Cardiac muscle cell (in vitro differentiated cells and primary cell): ENCODE data around the gene LHX4. TPM values are rescaled to one million over a fixed set of nuclear protein-coding genes. Genes with fewer than 3 reads are reported as not detected.

Source experiments
- DNase-seq, 2 donors: peaks; one replicate each; pipeline versions ENCODE4 v3.0.0 to v3.0.0-alpha.2; 2010 to 2017; ENCODE audit warnings: low read depth in 1 of 2, low spot score in 1 of 2
- H3K27ac ChIP-seq: fragments of 200-600 bp; sonication (generic); 2 replicates; pipeline ENCODE4 v1.5.1; 2016
- H3K27me3 ChIP-seq: fragments of 200-600 bp; sonication (generic); 2 replicates; pipeline ENCODE4 v1.6.0; 2016; ENCODE audit warnings: control low read depth
- H3K36me3 ChIP-seq: fragments of 200-600 bp; sonication (generic); 2 replicates; pipeline ENCODE4 v1.5.1; 2016; ENCODE audit warnings: control low read depth
- H3K4me1 ChIP-seq: fragments of 200-600 bp; sonication (generic); 2 replicates; pipeline ENCODE4 v1.8.1; 2017; ENCODE audit warnings: low read depth, mild to moderate bottlenecking, mixed run types
- H3K4me3 ChIP-seq: fragments of 200-600 bp; sonication (generic); 2 replicates; pipeline ENCODE4 v1.5.1; 2016; ENCODE audit warnings: mild to moderate bottlenecking
- H3K9me3 ChIP-seq: fragments of 200-600 bp; sonication (generic); 2 replicates; pipeline ENCODE4 v1.5.1; 2017; ENCODE audit warnings: low read depth, mild to moderate bottlenecking, control low read depth
- CTCF ChIP-seq: IDR thresholded peaks from 2 replicates; pipeline ENCODE4 v1.5.1; 2012; ENCODE audit warnings: low read depth, mild to moderate bottlenecking, low read length
- polyA plus RNA-seq: library from polyadenylated mRNA; unstranded; fragments of >200 nt; fragmentation: Nextera tagmentation; extraction: Ambion mirVana; gene quantifications from 2 replicates; pipeline ENCODE4 v1.2.1, GENCODE V29; 2016
- total RNA-seq: library from RNA; depleted of rRNA; stranded (reverse); fragments of >200 nt; gene quantifications from 2 replicates; pipeline ENCODE4 v1.2.3, GENCODE V29; 2016

Gene LHX4
- total and polyA plus RNA-seq, 2 experiments from 2014 or later, result 0.20 TPM; not detected in 1

- Histone ChIP-seq H3K27ac (no peak overlapping the region), H3K36me3 (no peaks in the 10 kb centered on the region), H3K4me3 (no peak overlapping the region), H3K4me1 (no peaks in the 10 kb centered on the region), H3K27me3 (no peaks in the 10 kb centered on the region), H3K9me3 (no peaks in the 10 kb centered on the region)
- no peak for TF ChIP-seq CTCF
- no peak for DNase-seq
These were observed 25.8 kb upstream of the LHX4 start for GRCh38 chr1:180204231-180204630.

- TF ChIP-seq CTCF, result no peak
- no peak overlapping the region for H3K4me3 ChIP-seq
These were observed 23.5 kb upstream of the LHX4 start for GRCh38 chr1:180206581-180206980.

GRCh38 chr1:180208264-180208663, 21.8 kb upstream of the LHX4 start:
- no peak overlapping the region for H3K27ac ChIP-seq
- H3K27me3 ChIP-seq, result no peaks in the 10 kb centered on the region
- TF ChIP-seq CTCF, result no peak
- no peaks in the 10 kb centered on the region for H3K36me3 ChIP-seq
- no peaks in the 10 kb centered on the region for H3K9me3 ChIP-seq
- no peak overlapping the region for H3K4me3 ChIP-seq
- no peak for DNase-seq
- H3K4me1 ChIP-seq, result no peaks in the 10 kb centered on the region

More at GRCh38 chr1:180206581-180206980, 23.5 kb upstream of the LHX4 start:
- no peak for DNase-seq
- Histone ChIP-seq H3K36me3 (no peaks in the 10 kb centered on the region), H3K4me1 (no peaks in the 10 kb centered on the region), H3K9me3 (no peaks in the 10 kb centered on the region), H3K27me3 (no peaks in the 10 kb centered on the region), H3K27ac (no peak overlapping the region)

GRCh38 chr1:180210008-180210620, 19.9 kb upstream of the LHX4 start:
- Histone ChIP-seq H3K4me3 (no peak overlapping the region), H3K27me3 (no peaks in the 10 kb centered on the region), H3K4me1 (no peaks in the 10 kb centered on the region), H3K27ac (no peak overlapping the region), H3K36me3 (no peaks in the 10 kb centered on the region), H3K9me3 (no peaks in the 10 kb centered on the region)
- no peak for DNase-seq
- no peak for TF ChIP-seq CTCF

- H3K4me3 ChIP-seq, result no peak overlapping the region
- no peak for DNase-seq
- TF ChIP-seq CTCF, result no peak
These were observed 18.8 kb upstream of the LHX4 start for GRCh38 chr1:180211156-180211859.

More at GRCh38 chr1:180211156-180211859, 18.8 kb upstream of the LHX4 start:
- Histone ChIP-seq H3K9me3 (no peaks in the 10 kb centered on the region), H3K36me3 (no peaks in the 10 kb centered on the region), H3K27ac (no peak overlapping the region), H3K27me3 (no peaks in the 10 kb centered on the region), H3K4me1 (no peaks in the 10 kb centered on the region)
